ENCODE measurements around the gene ELOVL2. TPM values are rescaled to one million over a fixed set of nuclear protein-coding genes. Genes with fewer than 3 reads are reported as not detected.

Gene ELOVL2
- total RNA-seq, 1 donor from 2014 or later = 0.25 TPM

GRCh38 chr6:11012295-11012754 is 31.8 kb downstream of the ELOVL2 start:
- H3K9me3 ChIP-seq = no peaks in the 10 kb centered on the region
- H3K27me3 ChIP-seq = no peaks in the 10 kb centered on the region
- no peak overlapping the region for H3K4me3 ChIP-seq
- TF ChIP-seq CTCF (IDR thresholded peaks at IDR 0.05) (no peak), POLR2AphosphoS5 (IDR thresholded peaks at IDR 0.05; ENCODE audit: insufficient read depth in 1 of 2, low read depth in 1 of 2) (no peak), POLR2A (IDR thresholded peaks at IDR 0.05) (no peak)
- DNase-seq (ENCODE audit: extremely low spot score in 2 of 2) = no peak
- no peaks in the 10 kb centered on the region for H3K36me3 ChIP-seq
- H3K4me1 ChIP-seq = peaks cover 7% of the 10 kb centered on the region
- no peak overlapping the region for H3K27ac ChIP-seq
- intact Hi-C loops (cut with DNase I) = no loop called here

GRCh38 chr6:11011787-11012234 is 32.3 kb downstream of the ELOVL2 start:
- Histone ChIP-seq H3K27ac (no peak overlapping the region), H3K4me3 (no peak overlapping the region), H3K27me3 (no peaks in the 10 kb centered on the region), H3K4me1 (peaks cover 7% of the 10 kb centered on the region), H3K9me3 (no peaks in the 10 kb centered on the region), H3K36me3 (no peaks in the 10 kb centered on the region)
- intact Hi-C loops (cut with DNase I) = no loop called here
- no peak for TF ChIP-seq POLR2A (IDR thresholded peaks at IDR 0.05)
- no peak for TF ChIP-seq CTCF (IDR thresholded peaks at IDR 0.05)
- no peak for TF ChIP-seq POLR2AphosphoS5 (IDR thresholded peaks at IDR 0.05; ENCODE audit: insufficient read depth in 1 of 2, low read depth in 1 of 2)
- DNase-seq (ENCODE audit: extremely low spot score in 2 of 2) = no peak

- intact Hi-C loops (cut with DNase I) = no loop called here
- TF ChIP-seq CTCF (IDR thresholded peaks at IDR 0.05) (no peak), POLR2A (IDR thresholded peaks at IDR 0.05) (no peak), POLR2AphosphoS5 (IDR thresholded peaks at IDR 0.05; ENCODE audit: insufficient read depth in 1 of 2, low read depth in 1 of 2) (no peak)
- no peak for DNase-seq (ENCODE audit: extremely low spot score in 2 of 2)
- H3K27me3 ChIP-seq = no peaks in the 10 kb centered on the region
- H3K4me3 ChIP-seq = no peak overlapping the region
- H3K4me1 ChIP-seq = peaks cover 7% of the 10 kb centered on the region
- no peaks in the 10 kb centered on the region for H3K9me3 ChIP-seq
- no peak overlapping the region for H3K27ac ChIP-seq
- H3K36me3 ChIP-seq = no peaks in the 10 kb centered on the region
Measured at GRCh38 chr6:11009353-11009752, 34.8 kb downstream of the ELOVL2 start.

GRCh38 chr6:11008821-11009220 is 35.3 kb downstream of the ELOVL2 start:
- Histone ChIP-seq H3K9me3 (no peaks in the 10 kb centered on the region), H3K27me3 (no peaks in the 10 kb centered on the region), H3K4me1 (peaks cover 7% of the 10 kb centered on the region), H3K36me3 (no peaks in the 10 kb centered on the region), H3K27ac (no peak overlapping the region), H3K4me3 (no peak overlapping the region)
- DNase-seq (ENCODE audit: extremely low spot score in 2 of 2) = no peak
- intact Hi-C loops (cut with DNase I) = no loop called here
- TF ChIP-seq POLR2A (IDR thresholded peaks at IDR 0.05) (no peak), CTCF (IDR thresholded peaks at IDR 0.05) (no peak)

- intact Hi-C loops (cut with DNase I) = no loop called here
- TF ChIP-seq POLR2A (IDR thresholded peaks at IDR 0.05) (no peak), POLR2AphosphoS5 (IDR thresholded peaks at IDR 0.05; ENCODE audit: insufficient read depth in 1 of 2, low read depth in 1 of 2) (no peak), CTCF (IDR thresholded peaks at IDR 0.05) (no peak)
- peaks cover 7% of the 10 kb centered on the region for H3K4me1 ChIP-seq
Measured at GRCh38 chr6:11007715-11008608, 36.1 kb downstream of the ELOVL2 start.

More at GRCh38 chr6:11007715-11008608, 36.1 kb downstream of the ELOVL2 start:
- no peak for DNase-seq (ENCODE audit: extremely low spot score in 2 of 2)
- Histone ChIP-seq H3K27ac (no peak overlapping the region), H3K9me3 (no peaks in the 10 kb centered on the region), H3K27me3 (no peaks in the 10 kb centered on the region), H3K36me3 (no peaks in the 10 kb centered on the region), H3K4me3 (no peak overlapping the region)

All from vagina (tissue), 2 donors.